BE2C (cell line): ENCODE measurements around the gene MTCL3.

ENCODE experiments used
- DNase-seq: peaks from one replicate; pipeline ENCODE4 v3.0.0-alpha.2; 2020
- H3K27me3 ChIP-seq: fragments of 250-450 bp; sonication (Bioruptor Pico); 2 replicates; pipeline ENCODE4 v1.5.1; 2020; ENCODE audit warnings: mild to moderate bottlenecking
- H3K36me3 ChIP-seq: fragments of 250-450 bp; sonication (Bioruptor Pico); 2 replicates; pipeline ENCODE4 v1.5.1; 2020; ENCODE audit warnings: mild to moderate bottlenecking
- H3K4me1 ChIP-seq: fragments of 250-450 bp; sonication (Bioruptor Pico); 2 replicates; pipeline ENCODE4 v1.5.1; 2020
- H3K4me3 ChIP-seq: 2 replicates; pipeline ENCODE4 v1.5.1; 2011; ENCODE audit warnings: low read depth, low read length
- H3K9me3 ChIP-seq: fragments of 250-450 bp; sonication (Bioruptor Pico); 2 replicates; pipeline ENCODE4 v1.5.1; 2020
- CTCF ChIP-seq: IDR thresholded peaks from 2 replicates; pipeline ENCODE4 v1.5.1; 2012; ENCODE audit warnings: mild to moderate bottlenecking, low read depth, low read length

Gene MTCL3

GRCh38 chr6:127482325-127482724, 36.8 kb downstream of the MTCL3 start:
- TF ChIP-seq CTCF, result no peak
- Histone ChIP-seq H3K4me1 (no peaks in the 10 kb centered on the region), H3K27me3 (no peaks in the 10 kb centered on the region), H3K4me3 (no peak overlapping the region), H3K9me3 (no peaks in the 10 kb centered on the region), H3K36me3 (peaks cover 98% of the 10 kb centered on the region)
- no peak for DNase-seq

GRCh38 chr6:127481628-127482027, 37.5 kb downstream of the MTCL3 start:
- DNase-seq, result no peak
- TF ChIP-seq CTCF, result no peak
- Histone ChIP-seq H3K4me3 (no peak overlapping the region), H3K9me3 (no peaks in the 10 kb centered on the region), H3K36me3 (peaks cover 98% of the 10 kb centered on the region), H3K4me1 (no peaks in the 10 kb centered on the region), H3K27me3 (no peaks in the 10 kb centered on the region)

GRCh38 chr6:127481111-127481510, 38.0 kb downstream of the MTCL3 start:
- no peak for TF ChIP-seq CTCF
- no peak for DNase-seq
- Histone ChIP-seq H3K9me3 (no peaks in the 10 kb centered on the region), H3K27me3 (no peaks in the 10 kb centered on the region), H3K4me3 (no peak overlapping the region), H3K36me3 (peaks cover 99% of the 10 kb centered on the region), H3K4me1 (no peaks in the 10 kb centered on the region)

GRCh38 chr6:127477658-127478057, 41.5 kb downstream of the MTCL3 start:
- DNase-seq, result no peak
- no peaks in the 10 kb centered on the region for H3K9me3 ChIP-seq
- no peak for TF ChIP-seq CTCF
- no peak overlapping the region for H3K4me3 ChIP-seq
- H3K27me3 ChIP-seq, result no peaks in the 10 kb centered on the region
- peaks cover 100% of the 10 kb centered on the region for H3K36me3 ChIP-seq
- H3K4me1 ChIP-seq, result no peaks in the 10 kb centered on the region

GRCh38 chr6:127475823-127476176, 43.3 kb downstream of the MTCL3 start:
- Histone ChIP-seq H3K4me1 (no peaks in the 10 kb centered on the region), H3K36me3 (peaks cover 100% of the 10 kb centered on the region), H3K9me3 (no peaks in the 10 kb centered on the region), H3K27me3 (no peaks in the 10 kb centered on the region), H3K4me3 (no peak overlapping the region)
- TF ChIP-seq CTCF, result no peak
- no peak for DNase-seq

- Histone ChIP-seq H3K9me3 (no peaks in the 10 kb centered on the region), H3K4me1 (no peaks in the 10 kb centered on the region), H3K36me3 (peaks cover 100% of the 10 kb centered on the region), H3K4me3 (no peak overlapping the region), H3K27me3 (no peaks in the 10 kb centered on the region)
- no peak for DNase-seq
- no peak for TF ChIP-seq CTCF
Measured at GRCh38 chr6:127475135-127475822, 43.9 kb downstream of the MTCL3 start.
